Stimulated activated CD4-positive, alpha-beta T cell treated with anti-CD3 and anti-CD28 coated beads, TNF-alpha, amount 100 ng/mL, for 1 hour (primary cell): ENCODE results near the gene TRIO.

ENCODE experiments used
- DNase-seq, 3 donors: peaks; one replicate each; pipeline ENCODE4 v3.0.0-alpha.2; 2020; ENCODE audit warnings: low read depth in 3 of 3, low spot score in 1 of 3

Gene TRIO

GRCh38 chr5:14225173-14225834 is 82.2 kb downstream of the TRIO start:
- no peak for DNase-seq

- no peak for DNase-seq
Observed at GRCh38 chr5:14226149-14226548, 83.0 kb downstream of the TRIO start.

- no peak for DNase-seq
Observed at GRCh38 chr5:14226554-14226953, 83.4 kb downstream of the TRIO start.

- DNase-seq: no peak
Observed at GRCh38 chr5:14226992-14227391, 83.8 kb downstream of the TRIO start.

- DNase-seq: no peak
Observed at GRCh38 chr5:14227513-14227912, 84.4 kb downstream of the TRIO start.

- no peak for DNase-seq
Observed at GRCh38 chr5:14228219-14228618, 85.1 kb downstream of the TRIO start.

- DNase-seq: no peak
Observed at GRCh38 chr5:14229181-14229580, 86.0 kb downstream of the TRIO start.

GRCh38 chr5:14229734-14230133 is 86.6 kb downstream of the TRIO start:
- no peak for DNase-seq

GRCh38 chr5:14231156-14231555 is 88.0 kb downstream of the TRIO start:
- no peak for DNase-seq

- no peak for DNase-seq
Observed at GRCh38 chr5:14231890-14232289, 88.7 kb downstream of the TRIO start.

GRCh38 chr5:14234204-14234603 is 91.1 kb downstream of the TRIO start:
- no peak for DNase-seq

GRCh38 chr5:14235872-14236271 is 92.7 kb downstream of the TRIO start:
- no peak for DNase-seq

GRCh38 chr5:14236757-14237156 is 93.6 kb downstream of the TRIO start:
- DNase-seq: no peak

GRCh38 chr5:14237317-14238086 is 94.4 kb downstream of the TRIO start:
- no peak for DNase-seq

GRCh38 chr5:14238272-14238671 is 95.1 kb downstream of the TRIO start:
- no peak for DNase-seq

GRCh38 chr5:14239404-14239803 is 96.3 kb downstream of the TRIO start:
- no peak for DNase-seq

- no peak for DNase-seq
Observed at GRCh38 chr5:14239951-14240350, 96.8 kb downstream of the TRIO start.

- DNase-seq: no peak
Observed at GRCh38 chr5:14240359-14240758, 97.2 kb downstream of the TRIO start.

- no peak for DNase-seq
Observed at GRCh38 chr5:14241141-14241540, 98.0 kb downstream of the TRIO start.

GRCh38 chr5:14242447-14242846 is 99.3 kb downstream of the TRIO start:
- no peak for DNase-seq

GRCh38 chr5:14242871-14243383 is 99.8 kb downstream of the TRIO start:
- DNase-seq: no peak

GRCh38 chr5:14243766-14244165 is 100.6 kb downstream of the TRIO start:
- DNase-seq: no peak

GRCh38 chr5:14244721-14245120 is 101.6 kb downstream of the TRIO start:
- DNase-seq: no peak
